ENCODE data around the gene OGFOD2. TPM values are rescaled to one million over a fixed set of nuclear protein-coding genes. Genes with fewer than 3 reads are reported as not detected.

Gene OGFOD2
- total RNA-seq, 1 experiment from 2014 or later = 79.9 TPM

DNA sequence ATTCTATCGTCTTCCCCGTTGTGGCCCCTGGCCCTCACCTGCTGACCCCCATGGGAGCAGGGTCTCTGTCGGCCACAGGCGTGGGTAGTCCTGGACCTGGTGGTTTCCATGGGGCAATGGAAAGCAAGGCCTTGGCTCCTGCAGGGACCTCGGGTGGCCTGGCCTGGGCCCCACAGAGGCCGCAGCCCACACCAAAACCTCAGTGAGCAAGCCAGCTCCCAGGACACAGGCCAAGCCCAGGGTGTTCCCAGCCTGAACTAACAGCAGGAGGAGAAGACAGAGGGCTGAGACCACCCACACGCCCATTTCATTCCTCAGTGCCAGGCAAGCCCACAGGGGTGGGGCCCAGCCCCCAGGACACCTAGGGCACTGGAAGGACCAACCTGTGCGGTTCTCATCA, 25.6 kb upstream of the OGFOD2 start:
- in situ Hi-C loops (cut with HindIII; ENCODE audit: low pct_unique_long_range_greater_than_20kb, low sequenced_read_pairs) = no loop called here
- no peak for DNase-seq (ENCODE audit: low read depth)

DNA sequence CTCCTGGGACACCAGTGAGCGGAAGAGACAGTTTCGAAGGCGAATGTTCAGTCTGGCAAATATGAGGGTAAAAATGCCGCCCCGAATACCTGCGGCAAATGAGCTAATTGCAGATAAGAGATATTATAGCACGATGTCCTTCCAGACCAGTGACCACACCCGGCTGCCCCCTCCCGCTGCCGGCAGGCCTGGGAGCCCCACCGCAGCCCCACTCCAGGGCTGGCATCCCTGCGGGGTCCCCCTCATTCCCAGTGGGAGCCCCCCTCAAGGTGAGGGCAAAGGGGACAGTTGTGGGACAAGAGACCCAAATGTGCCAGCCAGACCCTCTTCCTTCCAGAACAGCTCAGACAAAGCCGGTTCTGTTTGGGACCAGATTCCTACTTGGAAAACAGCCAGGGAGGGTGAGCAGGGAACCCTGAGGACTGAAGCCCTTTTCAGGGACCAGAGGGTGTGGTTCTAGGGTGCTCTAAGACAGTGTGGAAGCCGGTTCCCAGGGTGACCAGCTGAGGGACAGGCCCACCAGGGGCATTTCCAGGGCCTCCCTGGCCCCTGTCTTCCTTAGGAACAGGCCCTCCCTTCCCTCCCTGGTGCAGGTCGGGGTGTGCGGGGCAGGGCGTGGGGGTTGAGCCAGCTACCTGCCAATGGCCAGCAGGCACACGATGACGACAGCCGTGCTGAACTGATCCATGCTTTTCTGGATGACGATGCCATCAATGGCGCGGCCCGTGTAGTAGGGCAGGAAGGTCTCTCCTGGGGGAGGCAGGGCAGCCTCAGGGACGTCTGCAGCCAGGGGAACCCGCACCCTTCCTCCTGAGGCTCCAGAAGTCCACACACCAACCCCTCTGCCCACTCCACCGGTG, 25.0 kb upstream of the OGFOD2 start:
- no peak for DNase-seq (ENCODE audit: low read depth)
- in situ Hi-C loops (cut with HindIII; ENCODE audit: low pct_unique_long_range_greater_than_20kb, low sequenced_read_pairs) = no loop called here

- DNase-seq (ENCODE audit: low read depth) = peak; percentile 55
- in situ Hi-C loops (cut with HindIII; ENCODE audit: low pct_unique_long_range_greater_than_20kb, low sequenced_read_pairs) = no loop called here
These were observed 23.6 kb upstream of the OGFOD2 start for GRCh38 chr12:122951406-122951805.

DNA sequence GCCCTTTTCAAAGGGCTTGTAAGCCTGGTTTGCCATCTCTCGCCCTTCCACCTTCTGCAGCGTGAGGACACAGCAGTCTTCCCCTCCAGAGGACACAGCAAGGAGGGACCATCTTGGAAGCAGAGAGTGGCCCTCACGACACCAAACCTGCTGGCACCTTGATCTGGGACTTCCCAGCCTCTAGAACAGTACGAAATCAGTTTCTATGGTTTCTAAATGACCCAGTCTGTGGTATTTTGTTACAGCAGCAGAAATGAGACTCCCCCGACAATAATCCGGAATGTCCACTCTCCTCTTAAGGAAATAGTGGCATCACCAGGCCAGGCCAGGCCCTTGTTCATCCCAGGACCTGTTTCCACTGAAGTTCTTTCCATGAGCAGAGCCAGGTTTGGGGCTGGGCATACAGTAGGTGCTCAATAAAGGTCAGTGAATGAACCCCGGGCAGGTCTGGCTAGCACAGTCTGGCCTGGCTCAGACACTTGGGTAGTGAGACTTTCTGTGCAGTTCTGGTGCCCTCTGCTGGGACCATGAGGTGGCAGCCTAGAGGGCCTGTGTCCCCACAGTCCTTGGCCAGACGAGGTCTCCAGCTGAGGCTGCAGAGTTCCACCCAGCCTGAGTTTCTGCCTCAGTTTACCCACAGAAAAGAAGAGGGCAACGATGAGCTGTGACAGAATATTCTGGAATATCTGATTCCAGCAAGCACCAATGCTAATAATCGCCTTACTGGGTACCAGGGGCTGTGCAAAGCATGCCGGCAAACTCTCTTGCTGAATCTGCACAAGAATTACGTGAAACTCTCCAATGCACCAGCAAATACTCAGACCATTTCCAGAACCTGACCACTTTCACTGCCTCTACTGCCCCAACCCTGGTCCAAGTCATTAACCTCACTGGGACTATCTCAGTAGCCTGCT, 22.8 kb upstream of the OGFOD2 start:
- DNase-seq (ENCODE audit: low read depth) = peak; percentile 49
- in situ Hi-C loops (cut with HindIII; ENCODE audit: low pct_unique_long_range_greater_than_20kb, low sequenced_read_pairs) = no loop called here

DNA sequence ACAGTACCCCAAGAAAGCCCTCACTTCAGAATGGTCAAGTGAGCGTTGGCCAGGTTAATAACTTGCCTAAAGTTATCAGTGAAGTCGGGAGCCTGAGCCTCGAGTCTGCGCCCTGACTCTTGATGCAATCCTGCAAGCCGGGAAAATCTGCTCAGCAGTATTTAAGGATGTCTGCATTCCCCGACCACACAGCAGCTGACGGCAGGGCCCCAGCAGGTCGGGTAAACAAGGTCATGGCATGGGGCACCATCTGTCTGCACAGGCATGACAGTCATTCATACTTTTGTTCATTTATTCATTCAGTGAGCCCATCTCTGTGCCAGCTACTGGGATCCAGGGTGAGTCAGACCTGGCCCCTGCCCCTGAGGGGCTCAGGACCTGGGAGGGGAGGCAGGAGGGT, 19.9 kb upstream of the OGFOD2 start:
- in situ Hi-C loops (cut with HindIII; ENCODE audit: low pct_unique_long_range_greater_than_20kb, low sequenced_read_pairs) = no loop called here

DNA sequence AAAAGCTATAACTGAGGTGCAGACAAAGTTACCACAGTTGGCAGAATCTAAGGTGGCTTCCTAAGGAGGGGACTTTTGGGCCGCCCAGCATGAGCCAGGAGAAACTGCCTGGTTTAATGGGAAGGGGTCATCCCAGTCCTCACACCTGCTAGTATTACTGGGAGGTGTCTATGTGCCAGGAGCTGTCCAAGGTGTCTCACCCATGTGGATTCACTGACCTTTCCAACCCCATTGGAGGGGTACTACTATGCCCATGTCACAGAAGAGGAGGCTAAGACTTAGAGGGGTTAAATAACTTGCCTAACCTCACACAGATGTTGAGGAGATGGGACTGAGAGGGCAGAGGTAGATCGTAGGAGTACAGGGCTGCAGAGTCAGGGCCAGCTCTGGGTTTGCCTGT, 19.0 kb upstream of the OGFOD2 start:
- DNase-seq (ENCODE audit: low read depth) = no peak
- in situ Hi-C loops (cut with HindIII; ENCODE audit: low pct_unique_long_range_greater_than_20kb, low sequenced_read_pairs) = no loop called here

More for the DNA sequence above, 19.9 kb upstream of the OGFOD2 start:
- no peak for DNase-seq (ENCODE audit: low read depth)

GRCh38 chr12:122958198-122958888, 16.7 kb upstream of the OGFOD2 start:
- in situ Hi-C loops (cut with HindIII; ENCODE audit: low pct_unique_long_range_greater_than_20kb, low sequenced_read_pairs) = no loop called here
- DNase-seq (ENCODE audit: low read depth) = no peak

DNA sequence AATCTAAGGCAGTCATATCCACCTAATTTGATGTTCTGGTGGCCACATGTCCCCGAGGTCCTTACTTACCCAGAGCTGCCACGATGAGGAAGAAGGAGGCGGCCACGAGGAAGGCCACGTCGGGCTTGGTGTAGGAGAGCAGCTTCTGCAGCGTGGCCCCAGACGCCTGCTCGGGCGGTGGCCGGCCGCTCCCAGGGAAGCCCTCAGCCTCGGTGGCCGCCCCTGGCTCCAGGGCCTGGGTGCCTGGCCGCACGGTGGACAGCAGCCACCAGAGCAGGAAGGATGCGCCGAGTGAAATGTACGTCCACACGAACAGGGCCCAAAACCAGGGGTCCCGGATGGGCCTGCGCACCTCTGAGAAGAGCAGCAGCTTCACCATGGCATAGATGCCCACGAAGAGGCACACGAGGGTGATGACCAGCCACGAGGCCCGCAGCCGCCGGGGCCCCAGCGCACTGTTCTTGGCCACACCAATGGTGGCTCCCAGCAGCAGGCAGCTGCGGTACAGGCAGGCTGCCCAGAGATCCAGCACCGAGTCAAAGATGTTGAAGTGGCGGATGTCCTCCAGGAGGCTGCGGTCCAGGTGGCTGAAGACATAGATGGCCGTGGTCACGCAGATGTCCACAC, 15.4 kb upstream of the OGFOD2 start:
- in situ Hi-C loops (cut with HindIII; ENCODE audit: low pct_unique_long_range_greater_than_20kb, low sequenced_read_pairs) = no loop called here
- no peak for DNase-seq (ENCODE audit: low read depth)

GRCh38 chr12:122960193-122960569, 14.9 kb upstream of the OGFOD2 start:
- in situ Hi-C loops (cut with HindIII; ENCODE audit: low pct_unique_long_range_greater_than_20kb, low sequenced_read_pairs) = no loop called here
- no peak for DNase-seq (ENCODE audit: low read depth)

DNA sequence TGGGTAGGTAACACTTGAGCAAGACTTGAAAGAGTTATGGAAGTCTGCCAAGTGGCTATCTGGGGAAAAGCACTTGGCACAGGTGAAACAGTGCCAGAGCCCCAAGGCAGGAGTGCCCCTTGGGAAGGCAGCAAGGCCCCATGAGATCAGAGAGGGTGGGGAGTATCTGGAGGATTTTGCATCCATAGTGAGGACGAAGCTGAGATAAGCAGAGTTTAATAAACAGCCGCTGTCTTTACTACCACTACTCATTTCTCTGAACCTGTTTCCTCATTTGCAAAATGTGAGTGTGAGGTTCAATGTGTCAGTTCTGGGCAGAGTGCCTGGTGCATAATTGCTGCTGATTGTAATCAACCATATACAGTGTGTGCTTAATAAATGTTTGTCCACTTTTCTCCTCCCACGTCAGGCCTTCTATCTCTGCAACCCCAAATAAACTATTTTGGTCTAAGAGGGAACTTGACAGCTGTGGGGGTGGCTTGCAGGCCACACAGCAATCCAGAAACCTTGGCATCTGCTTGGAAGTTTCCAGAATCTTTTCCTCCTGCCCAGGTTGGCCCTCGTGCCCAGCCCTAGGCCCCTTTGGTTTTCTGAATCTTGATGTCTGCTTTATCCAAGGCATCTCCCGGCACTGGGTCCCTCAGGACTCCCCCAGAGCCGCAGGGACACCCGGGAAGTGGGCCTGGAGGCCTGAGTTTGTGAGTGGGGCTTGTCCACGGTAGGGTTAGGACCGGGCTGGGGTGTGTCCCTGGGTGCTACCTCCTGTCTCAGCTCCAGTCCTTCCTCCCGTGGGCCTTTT, 13.3 kb upstream of the OGFOD2 start:
- in situ Hi-C loops (cut with HindIII; ENCODE audit: low pct_unique_long_range_greater_than_20kb, low sequenced_read_pairs) = no loop called here
- no peak for DNase-seq (ENCODE audit: low read depth)

DNA sequence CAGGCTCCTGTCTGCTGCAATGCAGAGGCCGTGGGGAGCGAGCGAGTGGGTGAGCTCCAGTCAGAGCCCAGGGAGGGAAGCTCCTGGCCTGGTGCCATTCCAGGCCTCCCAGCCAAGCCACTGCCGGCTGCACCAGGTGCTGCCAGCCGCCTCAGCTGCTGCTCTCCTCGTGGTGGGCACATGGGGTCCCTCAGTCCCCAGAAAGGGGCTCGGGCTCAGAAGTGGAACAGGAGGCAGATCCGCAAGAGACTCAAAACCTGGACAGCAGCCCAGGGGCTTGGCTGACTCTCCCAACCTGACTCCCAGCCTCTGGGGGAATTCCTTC, 11.1 kb upstream of the OGFOD2 start:
- no peak for DNase-seq (ENCODE audit: low read depth)
- in situ Hi-C loops (cut with HindIII; ENCODE audit: low pct_unique_long_range_greater_than_20kb, low sequenced_read_pairs) = no loop called here

- in situ Hi-C loops (cut with HindIII; ENCODE audit: low pct_unique_long_range_greater_than_20kb, low sequenced_read_pairs) = no loop called here
- DNase-seq (ENCODE audit: low read depth) = peak; percentile 43
These were observed 10.4 kb upstream of the OGFOD2 start for GRCh38 chr12:122964439-122965257.

GRCh38 chr12:122965321-122965751, 9.7 kb upstream of the OGFOD2 start:
- in situ Hi-C loops (cut with HindIII; ENCODE audit: low pct_unique_long_range_greater_than_20kb, low sequenced_read_pairs) = no loop called here
- no peak for DNase-seq (ENCODE audit: low read depth)

DNA sequence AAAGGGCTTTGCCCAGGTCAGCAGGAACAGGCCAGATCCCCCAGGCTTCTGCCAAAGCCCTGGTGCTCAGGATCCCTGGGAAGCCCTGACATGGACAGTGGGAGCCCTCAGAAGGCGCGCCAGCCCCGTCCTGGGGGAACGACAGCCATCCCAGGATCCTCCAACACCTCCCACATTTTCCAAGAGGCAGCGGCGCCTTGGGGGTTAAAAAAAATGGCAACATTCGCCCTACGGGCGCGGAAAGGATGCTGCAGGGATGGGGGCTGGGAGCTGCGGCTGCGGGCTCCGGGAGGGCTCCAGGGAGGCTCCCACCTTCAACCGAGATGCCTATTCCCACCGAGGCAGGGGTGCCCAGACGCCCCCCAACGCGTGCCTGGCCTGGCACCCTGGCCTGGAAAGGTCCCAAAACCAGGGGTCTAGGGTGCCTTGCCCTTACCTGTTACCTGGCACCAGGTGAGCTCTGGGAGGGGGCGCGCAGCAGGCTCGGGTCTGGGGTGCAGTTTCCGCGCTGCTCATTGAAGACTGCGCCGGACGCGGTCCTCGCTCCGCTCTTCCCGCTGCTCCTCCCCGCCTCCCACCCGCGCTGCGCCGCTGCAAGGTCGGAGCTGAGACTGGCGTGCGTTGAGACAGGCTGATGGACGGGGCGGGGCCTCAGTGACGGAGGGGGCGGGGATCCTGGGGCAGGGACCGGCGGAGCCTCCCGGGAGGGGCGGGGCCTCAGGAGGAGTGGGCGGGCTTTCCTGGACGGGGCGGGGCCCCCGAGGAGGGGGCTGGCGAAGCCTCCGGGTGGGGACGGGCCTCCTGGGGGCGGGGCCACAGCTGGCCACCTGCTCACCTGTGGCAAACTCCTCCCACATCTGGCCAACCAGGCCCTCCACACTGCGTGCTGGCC, 8.9 kb upstream of the OGFOD2 start, which contains the start of gene ABCB9:
Gene ABCB9, minus strand, starts transcription at position 613 of the 892 bp plus-strand sequence. CDS start 6,228 bp downstream, outside the sequence.
- in situ Hi-C loops (cut with HindIII; ENCODE audit: low pct_unique_long_range_greater_than_20kb, low sequenced_read_pairs) = no loop called here
- DNase-seq (ENCODE audit: low read depth) = peak; percentile 67

DNA sequence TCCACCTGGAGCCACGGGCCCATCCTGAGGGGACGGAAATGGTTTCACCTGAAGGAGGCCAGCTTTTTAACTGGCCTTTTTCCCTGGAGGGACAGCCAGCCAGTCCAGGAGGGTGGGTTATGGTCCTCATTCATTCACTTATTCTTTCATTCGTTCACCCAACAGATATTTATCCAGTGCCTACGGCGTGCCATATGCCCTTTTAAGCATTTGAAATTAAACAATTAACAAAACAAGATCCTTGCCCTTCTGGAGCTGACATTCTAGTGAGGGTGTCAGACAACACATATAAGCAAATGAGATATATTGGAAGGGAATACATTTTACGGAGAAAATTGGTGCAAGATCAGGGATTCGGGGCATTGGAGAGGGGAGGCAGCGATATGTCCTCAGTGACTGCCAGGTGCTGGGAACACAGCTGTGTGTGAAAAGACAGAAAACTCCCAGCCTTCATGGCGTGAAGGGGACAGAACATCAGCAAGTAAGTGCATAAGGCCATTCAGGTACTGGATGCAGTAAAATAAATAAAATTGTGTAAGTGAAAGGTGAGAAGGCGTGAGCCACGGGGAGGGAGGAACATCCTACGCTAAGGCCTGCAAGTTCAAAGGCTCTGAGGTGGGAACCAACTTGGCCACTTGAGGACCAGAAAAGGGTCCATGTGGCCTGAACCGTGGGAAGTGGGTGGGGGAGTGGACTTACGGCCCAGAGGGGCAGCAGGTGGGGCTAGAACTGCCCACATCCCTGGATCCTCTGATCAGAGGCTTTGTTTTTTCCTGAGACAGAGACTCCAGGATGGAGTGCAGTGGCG, 8.1 kb upstream of the OGFOD2 start:
- DNase-seq (ENCODE audit: low read depth) = no peak
- in situ Hi-C loops (cut with HindIII; ENCODE audit: low pct_unique_long_range_greater_than_20kb, low sequenced_read_pairs) = no loop called here
